Measurements from ENCODE around the gene KRT76.
A peak's percentile ranks its signal among the peaks of the same experiment; 100 is the strongest.

Gene KRT76

GRCh38 chr12:52821826-52822660 is 44.9 kb upstream of the KRT76 start:
- Mint-ChIP-seq H3K27ac (no peak overlapping the region), H3K9me3 (no peaks in the 10 kb centered on the region), H3K4me1 (peaks cover 31% of the 10 kb centered on the region), H3K27me3 (ENCODE audit: low read depth, poor library complexity) (peaks cover 34% of the 10 kb centered on the region), H3K36me3 (ENCODE audit: low read depth) (no peaks in the 10 kb centered on the region), H3K4me3 (no peak overlapping the region)
- TF ChIP-seq, protein P1, sequence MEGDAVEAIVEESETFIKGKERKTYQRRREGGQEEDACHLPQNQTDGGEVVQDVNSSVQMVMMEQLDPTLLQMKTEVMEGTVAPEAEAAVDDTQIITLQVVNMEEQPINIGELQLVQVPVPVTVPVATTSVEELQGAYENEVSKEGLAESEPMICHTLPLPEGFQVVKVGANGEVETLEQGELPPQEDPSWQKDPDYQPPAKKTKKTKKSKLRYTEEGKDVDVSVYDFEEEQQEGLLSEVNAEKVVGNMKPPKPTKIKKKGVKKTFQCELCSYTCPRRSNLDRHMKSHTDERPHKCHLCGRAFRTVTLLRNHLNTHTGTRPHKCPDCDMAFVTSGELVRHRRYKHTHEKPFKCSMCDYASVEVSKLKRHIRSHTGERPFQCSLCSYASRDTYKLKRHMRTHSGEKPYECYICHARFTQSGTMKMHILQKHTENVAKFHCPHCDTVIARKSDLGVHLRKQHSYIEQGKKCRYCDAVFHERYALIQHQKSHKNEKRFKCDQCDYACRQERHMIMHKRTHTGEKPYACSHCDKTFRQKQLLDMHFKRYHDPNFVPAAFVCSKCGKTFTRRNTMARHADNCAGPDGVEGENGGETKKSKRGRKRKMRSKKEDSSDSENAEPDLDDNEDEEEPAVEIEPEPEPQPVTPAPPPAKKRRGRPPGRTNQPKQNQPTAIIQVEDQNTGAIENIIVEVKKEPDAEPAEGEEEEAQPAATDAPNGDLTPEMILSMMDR (IDR thresholded peaks at IDR 0.05), result no peak
- DNase-seq, result no peak

DNA sequence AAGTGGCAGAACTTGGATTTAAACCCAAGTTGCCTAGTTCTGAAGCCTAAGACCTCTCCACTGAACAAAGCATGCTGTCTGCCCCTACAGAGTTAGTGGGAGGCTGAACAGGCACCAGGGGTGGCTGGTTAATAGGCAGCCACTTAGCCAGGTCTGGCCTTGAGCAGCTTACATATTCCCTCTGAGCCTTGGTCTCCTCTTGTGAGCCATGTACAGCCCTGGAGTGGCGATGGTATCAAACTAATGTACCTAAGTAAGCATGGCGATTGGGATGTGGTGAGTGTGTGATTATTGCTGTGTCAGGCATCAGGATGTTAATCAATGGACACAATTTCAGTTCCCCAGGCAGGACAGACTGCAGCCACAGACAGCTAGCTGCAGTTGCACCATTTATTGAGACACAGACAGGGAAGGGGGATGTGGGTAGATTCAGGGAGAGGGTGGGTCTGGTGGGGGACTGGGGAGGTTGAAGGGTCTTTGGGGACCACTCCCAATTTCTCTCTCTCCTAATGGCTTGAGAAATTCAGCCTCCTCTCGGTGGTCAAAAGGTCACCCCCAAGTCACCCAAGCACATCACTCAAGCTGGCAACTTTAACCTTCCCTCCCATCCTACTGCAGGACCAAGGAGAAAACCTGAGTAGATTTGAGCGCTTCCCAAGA is 44.1 kb upstream of the KRT76 start:
- TF ChIP-seq, protein P1 (IDR thresholded peaks at IDR 0.05), result no peak
- H3K9me3 Mint-ChIP-seq, result no peaks in the 10 kb centered on the region
- H3K27ac Mint-ChIP-seq, result no peak overlapping the region
- H3K4me3 Mint-ChIP-seq, result no peak overlapping the region
- H3K4me1 Mint-ChIP-seq, result peaks cover 31% of the 10 kb centered on the region
- peaks cover 32% of the 10 kb centered on the region for H3K27me3 Mint-ChIP-seq (ENCODE audit: low read depth, poor library complexity)
- H3K36me3 Mint-ChIP-seq (ENCODE audit: low read depth), result no peaks in the 10 kb centered on the region
- DNase-seq, result no peak

DNA sequence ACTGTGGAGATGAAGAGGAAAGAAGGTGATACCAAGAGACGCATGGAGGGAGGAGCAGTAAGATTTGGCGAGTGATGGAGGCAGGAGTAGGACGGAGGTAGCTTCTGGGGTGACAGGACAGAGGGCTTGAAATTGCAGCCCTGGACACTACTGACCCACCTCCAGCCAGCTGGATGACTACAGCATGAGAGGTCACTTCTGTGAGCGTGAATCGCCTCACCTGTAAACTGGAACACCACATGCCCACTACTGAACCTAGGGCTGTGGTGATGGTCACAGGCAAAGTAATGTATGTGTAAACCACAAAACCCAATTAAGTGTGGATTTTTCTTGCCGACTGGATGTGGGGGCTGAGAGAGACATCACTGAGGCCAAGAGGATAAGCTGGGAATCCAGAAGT is 43.4 kb upstream of the KRT76 start:
- Mint-ChIP-seq H3K4me3 (no peak overlapping the region), H3K27ac (peak overlapping the region; percentile 46)
- TF ChIP-seq, protein P1 (IDR thresholded peaks at IDR 0.05), result no peak

DNA sequence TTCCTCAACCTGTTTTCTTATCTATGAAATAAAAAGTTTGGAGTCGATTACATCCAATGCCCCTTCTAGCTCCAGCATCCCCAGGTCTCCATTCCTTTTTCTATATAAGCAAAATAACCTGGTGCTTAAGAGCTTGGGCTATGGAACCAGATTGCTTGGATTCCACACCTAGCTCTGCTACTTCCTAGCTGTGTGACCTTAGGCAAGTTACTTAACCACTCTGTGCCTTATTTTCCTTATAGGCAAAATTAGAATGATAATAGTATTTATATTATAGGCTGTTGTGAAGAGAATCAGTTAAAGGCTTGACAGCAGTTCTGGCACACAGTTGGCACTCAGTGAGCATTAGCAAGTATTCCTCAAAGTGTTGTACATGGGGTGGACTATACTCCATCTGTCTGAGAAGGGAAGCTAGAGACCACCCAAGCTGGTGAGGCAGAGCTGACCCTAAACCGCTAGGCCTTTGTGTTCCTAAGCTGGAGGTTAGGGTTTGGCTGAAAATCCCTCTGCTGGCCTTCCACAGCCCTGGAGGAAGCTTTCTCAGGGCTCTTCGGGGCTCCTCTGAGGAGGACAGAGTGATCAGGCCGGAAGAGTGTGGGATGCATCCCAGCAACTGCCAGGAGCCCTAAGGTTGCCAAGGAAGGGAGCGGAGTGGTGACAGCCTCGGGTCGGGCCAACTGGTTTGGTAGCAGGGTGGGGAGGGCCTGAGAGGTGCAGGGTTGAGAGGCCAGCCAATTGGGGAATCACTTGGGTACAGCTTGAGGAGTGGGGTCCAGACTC is 42.8 kb upstream of the KRT76 start:
- no peaks in the 10 kb centered on the region for H3K36me3 Mint-ChIP-seq (ENCODE audit: low read depth)

More for the DNA sequence above, 43.4 kb upstream of the KRT76 start:
- Mint-ChIP-seq H3K36me3 (ENCODE audit: low read depth) (no peaks in the 10 kb centered on the region), H3K27me3 (ENCODE audit: low read depth, poor library complexity) (peaks cover 30% of the 10 kb centered on the region), H3K9me3 (no peaks in the 10 kb centered on the region), H3K4me1 (peaks cover 31% of the 10 kb centered on the region)
- DNase-seq, result no peak

GRCh38 chr12:52818887-52819420 is 41.8 kb upstream of the KRT76 start:
- Mint-ChIP-seq H3K36me3 (ENCODE audit: low read depth) (no peaks in the 10 kb centered on the region), H3K4me1 (peaks cover 31% of the 10 kb centered on the region), H3K27me3 (ENCODE audit: low read depth, poor library complexity) (peaks cover 27% of the 10 kb centered on the region), H3K9me3 (no peaks in the 10 kb centered on the region), H3K27ac (no peak overlapping the region), H3K4me3 (no peak overlapping the region)
- TF ChIP-seq, protein P1 (IDR thresholded peaks at IDR 0.05), result no peak
- no peak for DNase-seq

More for the DNA sequence above, 42.8 kb upstream of the KRT76 start:
- peaks cover 27% of the 10 kb centered on the region for H3K27me3 Mint-ChIP-seq (ENCODE audit: low read depth, poor library complexity)
- H3K27ac Mint-ChIP-seq, result peak overlapping the region; percentile 46
- H3K4me1 Mint-ChIP-seq, result peaks cover 31% of the 10 kb centered on the region
- no peaks in the 10 kb centered on the region for H3K9me3 Mint-ChIP-seq
- DNase-seq, result no peak
- H3K4me3 Mint-ChIP-seq, result no peak overlapping the region
- TF ChIP-seq, protein P1 (IDR thresholded peaks at IDR 0.05), result no peak
